Type B pancreatic cell (in vitro differentiated cells): Measurements from ENCODE around the gene PCSK9. TPM values are rescaled to one million over a fixed set of nuclear protein-coding genes. Genes with fewer than 3 reads are reported as not detected.
A peak's percentile ranks its signal among the peaks of the same experiment; 100 is the strongest.

Source experiments
- DNase-seq: peaks from one replicate; pipeline ENCODE4 v3.0.0; 2021; ENCODE audit warnings: mixed read lengths; ENCODE audit not compliant: unreplicated experiment; ENCODE audit errors: extremely low spot score
- H3K27ac Mint-ChIP-seq: 2 replicates; pipeline ENCODE4 v1.8.0; 2021; ENCODE audit warnings: mild to moderate bottlenecking, mixed read lengths
- H3K27me3 Mint-ChIP-seq: 2 replicates; pipeline ENCODE4 v1.8.0; 2021; ENCODE audit warnings: mixed read lengths
- H3K36me3 Mint-ChIP-seq: 2 replicates; pipeline ENCODE4 v1.8.0; 2021; ENCODE audit warnings: mixed read lengths
- H3K4me1 Mint-ChIP-seq: one replicate; pipeline ENCODE4 v1.8.0; 2021; ENCODE audit warnings: mixed read lengths; ENCODE audit not compliant: unreplicated experiment
- H3K4me3 Mint-ChIP-seq: 2 replicates; pipeline ENCODE4 v1.8.0; 2021; ENCODE audit warnings: mild to moderate bottlenecking, mixed read lengths
- H3K9me3 Mint-ChIP-seq: 2 replicates; pipeline ENCODE4 v1.8.0; 2021; ENCODE audit warnings: mixed read lengths
- total RNA-seq: library from RNA; stranded (reverse); gene quantifications from 2 replicates; pipeline ENCODE4 v1.2.1, GENCODE V29; 2021; ENCODE audit warnings: low replicate concordance
- TF ChIP-seq, protein P1 (sequence below): fragments of 200-600 bp; sonication (generic); conservative IDR thresholded peaks from 2 replicates; pipeline ENCODE4 v1.5.0; 2021; ENCODE audit warnings: antibody characterized with exemption, mild to moderate bottlenecking

The PCSK9 gene
- total RNA-seq, 1 donor from 2014 or later = 15.3 TPM

- TF ChIP-seq, protein P1, sequence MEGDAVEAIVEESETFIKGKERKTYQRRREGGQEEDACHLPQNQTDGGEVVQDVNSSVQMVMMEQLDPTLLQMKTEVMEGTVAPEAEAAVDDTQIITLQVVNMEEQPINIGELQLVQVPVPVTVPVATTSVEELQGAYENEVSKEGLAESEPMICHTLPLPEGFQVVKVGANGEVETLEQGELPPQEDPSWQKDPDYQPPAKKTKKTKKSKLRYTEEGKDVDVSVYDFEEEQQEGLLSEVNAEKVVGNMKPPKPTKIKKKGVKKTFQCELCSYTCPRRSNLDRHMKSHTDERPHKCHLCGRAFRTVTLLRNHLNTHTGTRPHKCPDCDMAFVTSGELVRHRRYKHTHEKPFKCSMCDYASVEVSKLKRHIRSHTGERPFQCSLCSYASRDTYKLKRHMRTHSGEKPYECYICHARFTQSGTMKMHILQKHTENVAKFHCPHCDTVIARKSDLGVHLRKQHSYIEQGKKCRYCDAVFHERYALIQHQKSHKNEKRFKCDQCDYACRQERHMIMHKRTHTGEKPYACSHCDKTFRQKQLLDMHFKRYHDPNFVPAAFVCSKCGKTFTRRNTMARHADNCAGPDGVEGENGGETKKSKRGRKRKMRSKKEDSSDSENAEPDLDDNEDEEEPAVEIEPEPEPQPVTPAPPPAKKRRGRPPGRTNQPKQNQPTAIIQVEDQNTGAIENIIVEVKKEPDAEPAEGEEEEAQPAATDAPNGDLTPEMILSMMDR = no peak
- peaks cover 57% of the 10 kb centered on the region for H3K27me3 Mint-ChIP-seq
- H3K36me3 Mint-ChIP-seq = peaks cover 5% of the 10 kb centered on the region
- no peak for DNase-seq
- H3K9me3 Mint-ChIP-seq = no peaks in the 10 kb centered on the region
- no peak overlapping the region for H3K27ac Mint-ChIP-seq
- H3K4me1 Mint-ChIP-seq = peaks cover 20% of the 10 kb centered on the region
- peak overlapping the region; percentile 91 for H3K4me3 Mint-ChIP-seq
Observed at GRCh38 chr1:55041613-55042012, 2.3 kb downstream of the PCSK9 start.

DNA sequence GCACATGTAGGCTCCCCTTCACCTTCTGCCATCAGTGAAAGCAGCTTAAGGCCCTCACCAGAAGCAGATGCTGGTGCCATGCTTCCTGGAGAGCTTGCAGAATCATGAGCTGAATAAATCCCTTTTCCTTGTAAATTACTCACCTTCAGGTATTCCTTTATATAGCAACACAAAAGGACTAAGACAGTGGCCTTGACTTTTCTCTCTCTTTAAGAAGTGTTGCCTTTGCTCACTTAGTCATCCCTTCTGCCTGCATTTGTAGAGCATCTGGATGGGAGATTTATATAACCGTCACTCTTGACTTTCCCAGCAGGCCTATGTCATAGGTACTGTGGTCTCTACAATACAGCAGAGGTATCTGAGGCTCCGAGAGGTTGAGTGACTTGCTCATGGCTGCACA, 3.7 kb downstream of the PCSK9 start:
- Mint-ChIP-seq H3K9me3 (no peaks in the 10 kb centered on the region), H3K27me3 (peaks cover 48% of the 10 kb centered on the region), H3K4me3 (peak overlapping the region; percentile 62), H3K27ac (no peak overlapping the region), H3K36me3 (peaks cover 5% of the 10 kb centered on the region), H3K4me1 (peaks cover 20% of the 10 kb centered on the region)
- TF ChIP-seq, protein P1 = no peak
- DNase-seq = no peak

GRCh38 chr1:55043726-55044125, 4.4 kb downstream of the PCSK9 start:
- Mint-ChIP-seq H3K36me3 (peaks cover 5% of the 10 kb centered on the region), H3K27me3 (peaks cover 41% of the 10 kb centered on the region), H3K4me3 (no peak overlapping the region), H3K4me1 (peaks cover 18% of the 10 kb centered on the region), H3K9me3 (no peaks in the 10 kb centered on the region), H3K27ac (no peak overlapping the region)
- TF ChIP-seq, protein P1 = no peak
- no peak for DNase-seq

DNA sequence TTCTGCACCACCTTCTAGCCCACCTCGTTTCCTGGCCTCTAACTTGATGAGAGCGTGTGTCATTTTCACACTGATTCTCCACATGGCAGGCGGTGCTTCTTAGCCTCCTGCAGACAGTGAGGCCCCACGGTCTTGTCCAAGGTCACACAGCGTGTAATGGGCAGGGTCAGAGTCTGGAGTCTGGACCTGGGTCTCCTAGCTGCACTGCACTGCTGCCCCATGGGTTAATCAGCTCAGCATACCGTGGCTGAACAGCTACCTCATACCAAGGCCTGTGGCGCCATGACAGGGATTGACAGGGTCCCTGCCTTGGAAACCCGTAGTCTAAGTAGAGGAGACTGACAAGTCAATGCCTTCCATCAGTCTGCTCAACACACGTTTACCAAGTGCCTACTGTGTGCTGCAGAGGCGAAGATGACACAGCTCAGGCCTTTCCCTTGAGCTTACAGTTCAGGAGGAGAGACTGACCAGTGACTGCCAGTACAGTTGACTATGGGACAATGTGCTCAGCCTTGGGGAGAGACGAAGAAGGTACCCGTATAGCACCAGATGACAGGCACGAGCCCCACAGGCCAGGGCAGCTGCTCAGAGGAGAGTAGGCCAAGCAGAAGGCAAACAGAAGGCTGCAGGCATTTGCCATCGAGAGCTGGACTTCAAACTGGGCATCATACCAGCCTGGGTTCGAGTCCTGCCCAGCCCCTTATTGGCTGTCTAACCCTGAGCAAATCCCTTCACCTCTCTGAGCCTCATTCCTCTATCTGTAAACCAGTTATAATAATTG, 5.5 kb downstream of the PCSK9 start:
- Mint-ChIP-seq H3K36me3 (peaks cover 5% of the 10 kb centered on the region), H3K4me3 (no peak overlapping the region), H3K27ac (no peak overlapping the region), H3K27me3 (peaks cover 32% of the 10 kb centered on the region), H3K4me1 (peaks cover 15% of the 10 kb centered on the region), H3K9me3 (no peaks in the 10 kb centered on the region)
- TF ChIP-seq, protein P1 = no peak
- DNase-seq = no peak

- H3K4me1 Mint-ChIP-seq = peaks cover 10% of the 10 kb centered on the region
- peaks cover 5% of the 10 kb centered on the region for H3K36me3 Mint-ChIP-seq
- H3K9me3 Mint-ChIP-seq = no peaks in the 10 kb centered on the region
- H3K27me3 Mint-ChIP-seq = peaks cover 26% of the 10 kb centered on the region
- TF ChIP-seq, protein P1 = no peak
- H3K27ac Mint-ChIP-seq = no peak overlapping the region
- no peak for DNase-seq
- no peak overlapping the region for H3K4me3 Mint-ChIP-seq
Observed at GRCh38 chr1:55045430-55045829, 6.1 kb downstream of the PCSK9 start.
